GM19324 (cell line): ENCODE data around the gene ANKRD52.

Experiments
- ATAC-seq: cut with Tn5 transposase; IDR thresholded peaks from one replicate; pipeline ENCODE4 v1.9.1; 2021; ENCODE audit warnings: mild to moderate bottlenecking, moderate library complexity; ENCODE audit not compliant: unreplicated experiment, low FRiP score

The ANKRD52 gene

DNA sequence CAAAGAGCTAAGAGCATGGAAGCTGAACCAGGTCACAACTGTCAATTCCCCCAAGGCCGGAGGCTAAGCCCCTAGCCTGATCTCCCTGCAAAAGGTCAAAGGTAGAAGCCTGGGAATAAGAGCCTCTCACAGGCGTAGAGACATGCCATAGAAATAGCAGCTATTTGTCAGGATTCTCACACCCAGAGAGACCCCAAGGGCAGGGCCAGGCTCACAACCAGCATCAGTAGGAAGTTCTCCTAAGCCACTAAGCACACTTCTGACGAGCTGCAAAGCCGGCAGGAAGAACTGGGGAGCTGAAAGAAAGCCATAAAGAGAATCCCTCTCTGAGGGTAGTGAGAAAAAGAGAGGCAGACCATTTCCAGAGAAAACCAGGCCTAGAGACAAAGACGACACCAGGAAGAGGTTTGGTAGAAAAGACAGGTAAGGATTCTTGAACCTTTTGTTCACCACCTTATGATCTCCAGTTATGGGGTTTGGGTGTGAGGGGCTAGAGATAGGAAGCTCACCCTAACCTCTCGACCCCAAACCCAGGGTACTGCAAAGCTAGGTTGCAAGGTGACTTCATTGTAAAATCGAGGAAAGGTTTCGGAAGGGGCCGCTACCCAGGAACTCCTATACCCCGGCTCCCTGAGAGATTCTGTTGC is 69.9 kb downstream of the ANKRD52 start:
- ATAC-seq = no peak
